Measurements from ENCODE around the gene ACTG1.

Gene ACTG1

DNA sequence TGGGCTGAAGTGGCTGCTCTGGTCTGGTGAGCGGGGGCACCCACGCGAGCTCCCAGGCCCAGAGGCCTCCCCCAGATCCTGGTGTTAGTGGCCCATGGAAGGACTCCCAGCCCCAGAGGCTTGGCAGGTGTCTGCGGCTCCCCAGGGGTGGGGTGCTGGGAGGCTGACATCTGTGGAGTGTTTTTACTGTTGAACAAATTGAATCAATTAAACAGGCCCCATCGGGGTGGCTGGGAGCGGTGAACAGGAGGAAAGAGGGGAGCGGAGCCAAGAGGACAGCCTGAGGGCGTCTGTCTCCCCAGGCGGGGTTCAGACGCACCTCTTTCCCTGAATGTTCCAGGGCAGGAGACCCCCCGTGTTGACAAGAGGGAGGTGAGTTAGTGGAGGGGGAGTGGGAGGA lies 29.9 kb downstream of the ACTG1 start:
- Mint-ChIP-seq H3K27ac (peak overlapping the region; percentile 83), H3K4me3 (peak overlapping the region; percentile 56), H3K9me3 (no peaks in the 10 kb centered on the region), H3K27me3 (peaks cover 22% of the 10 kb centered on the region), H3K4me1 (peaks cover 9% of the 10 kb centered on the region), H3K36me3 (no peaks in the 10 kb centered on the region)
- DNase-seq (ENCODE audit: low spot score in 2 of 2) = no peak
- no peak for ATAC-seq (ENCODE audit: low read depth)

DNA sequence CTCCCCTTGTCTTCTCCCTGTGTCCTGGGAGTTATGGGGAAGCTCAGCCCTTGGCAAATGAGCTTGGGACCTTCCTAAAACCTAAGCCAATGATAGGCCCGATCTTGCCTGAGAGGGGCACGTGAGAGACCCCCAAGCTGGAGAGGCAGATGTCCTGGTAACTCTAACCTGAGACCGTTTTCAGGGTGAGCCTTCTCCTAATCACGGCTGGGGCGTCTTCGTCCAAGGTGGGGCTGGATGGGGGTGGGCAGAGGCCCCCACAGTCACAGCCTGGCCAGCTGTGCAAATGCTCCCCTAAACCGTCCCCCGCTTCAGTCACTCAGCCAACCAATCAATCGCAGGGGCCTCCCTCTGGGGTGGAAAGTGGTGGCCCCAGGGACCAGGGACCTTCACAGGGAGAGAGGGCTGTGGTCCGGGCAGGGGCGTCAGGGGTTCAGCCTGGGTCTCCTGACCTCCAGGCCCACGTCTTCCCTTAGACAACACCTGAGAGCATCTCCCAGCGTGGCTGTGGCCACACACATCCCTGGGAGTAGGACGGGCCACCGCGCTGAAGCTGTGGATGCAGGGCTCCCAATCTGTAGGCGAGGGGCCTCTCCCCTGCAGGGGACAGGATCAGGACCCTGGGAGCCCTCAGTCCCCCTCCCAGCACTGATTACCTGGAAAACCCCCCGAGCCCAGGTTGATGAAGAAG lies 30.6 kb downstream of the ACTG1 start:
- DNase-seq (ENCODE audit: low spot score in 2 of 2) (no peak), ATAC-seq (ENCODE audit: low read depth) (no peak)
- Mint-ChIP-seq H3K36me3 (no peaks in the 10 kb centered on the region), H3K27me3 (peaks cover 23% of the 10 kb centered on the region), H3K27ac (no peak overlapping the region), H3K9me3 (no peaks in the 10 kb centered on the region), H3K4me3 (peak overlapping the region; percentile 63), H3K4me1 (peaks cover 9% of the 10 kb centered on the region)

- Mint-ChIP-seq H3K27me3 (peaks cover 23% of the 10 kb centered on the region), H3K9me3 (no peaks in the 10 kb centered on the region), H3K4me1 (peaks cover 9% of the 10 kb centered on the region), H3K36me3 (no peaks in the 10 kb centered on the region), H3K4me3 (peak overlapping the region; percentile 63), H3K27ac (peak overlapping the region; percentile 35)
- DNase-seq (ENCODE audit: low spot score in 2 of 2) (peak in 1 of 2 donors; percentile 36), ATAC-seq (ENCODE audit: low read depth) (no peak)
These were observed 31.4 kb downstream of the ACTG1 start for GRCh38 chr17:81481073-81481799.

- no peak for DNase-seq (ENCODE audit: low spot score in 2 of 2)
- Mint-ChIP-seq H3K4me3 (no peak overlapping the region), H3K27ac (peak overlapping the region; percentile 35), H3K36me3 (no peaks in the 10 kb centered on the region), H3K4me1 (peaks cover 9% of the 10 kb centered on the region), H3K9me3 (no peaks in the 10 kb centered on the region), H3K27me3 (peaks cover 19% of the 10 kb centered on the region)
- no peak for ATAC-seq (ENCODE audit: low read depth)
These were observed 32.2 kb downstream of the ACTG1 start for GRCh38 chr17:81480140-81481072.

DNA sequence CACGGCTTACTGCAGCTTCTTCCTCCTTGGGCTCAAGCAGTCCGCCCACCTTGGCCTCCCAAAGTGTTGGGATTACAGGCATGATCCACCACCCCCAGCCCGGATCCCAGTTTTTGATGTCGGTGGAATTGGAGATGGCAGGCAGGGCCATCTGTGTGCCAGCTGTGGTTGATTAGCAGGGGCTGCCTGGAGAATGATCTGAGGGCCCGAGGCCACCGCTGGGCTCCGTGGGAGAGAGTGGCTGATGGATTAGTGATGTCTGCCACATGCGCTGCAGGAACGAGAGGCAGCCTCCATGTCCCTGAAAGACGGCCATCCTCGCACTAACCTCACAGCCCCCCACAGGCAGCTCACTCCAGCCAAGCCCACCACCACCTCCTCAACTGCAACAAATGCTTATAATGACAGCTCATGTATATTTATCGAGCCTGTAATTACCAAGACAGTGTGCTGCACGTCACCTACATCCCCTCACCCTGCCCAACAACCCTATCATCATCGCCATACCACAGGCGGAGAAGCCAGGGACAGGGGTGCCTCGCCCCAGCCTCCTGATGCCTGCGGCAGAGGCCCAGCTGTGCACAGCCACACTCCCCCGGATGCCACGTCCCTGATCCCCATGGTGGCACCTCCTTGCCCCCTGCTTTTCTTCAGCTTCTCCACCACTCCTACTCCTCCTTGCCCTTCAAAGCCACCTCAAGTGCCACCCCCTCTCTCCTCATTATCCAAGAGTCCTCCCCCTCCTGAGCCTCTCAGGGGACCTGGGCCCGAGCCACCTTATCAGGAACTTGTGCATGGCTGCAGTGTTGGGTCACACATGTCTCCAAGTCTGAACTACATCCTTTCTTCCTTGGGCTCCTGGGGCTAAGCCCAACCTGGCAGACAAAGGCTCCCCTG lies 33.2 kb downstream of the ACTG1 start:
- no peak for ATAC-seq (ENCODE audit: low read depth)
- Mint-ChIP-seq H3K4me3 (no peak overlapping the region), H3K36me3 (no peaks in the 10 kb centered on the region)

GRCh38 chr17:81478119-81478518 lies 34.5 kb downstream of the ACTG1 start:
- DNase-seq (ENCODE audit: low spot score in 2 of 2) = no peak

More for the DNA sequence above, 33.2 kb downstream of the ACTG1 start:
- no peak for DNase-seq (ENCODE audit: low spot score in 2 of 2)
- Mint-ChIP-seq H3K9me3 (no peaks in the 10 kb centered on the region), H3K27ac (no peak overlapping the region), H3K27me3 (peaks cover 19% of the 10 kb centered on the region), H3K4me1 (peaks cover 9% of the 10 kb centered on the region)

GRCh38 chr17:81477173-81477572 lies 35.4 kb downstream of the ACTG1 start:
- ATAC-seq (ENCODE audit: low read depth) (no peak), DNase-seq (ENCODE audit: low spot score in 2 of 2) (no peak)
- Mint-ChIP-seq H3K4me1 (peaks cover 3% of the 10 kb centered on the region), H3K9me3 (no peaks in the 10 kb centered on the region), H3K4me3 (no peak overlapping the region), H3K36me3 (no peaks in the 10 kb centered on the region), H3K27me3 (peaks cover 22% of the 10 kb centered on the region), H3K27ac (no peak overlapping the region)

More at GRCh38 chr17:81478119-81478518, 34.5 kb downstream of the ACTG1 start:
- Mint-ChIP-seq H3K27me3 (peaks cover 22% of the 10 kb centered on the region), H3K4me1 (peaks cover 9% of the 10 kb centered on the region), H3K27ac (no peak overlapping the region), H3K4me3 (no peak overlapping the region), H3K36me3 (no peaks in the 10 kb centered on the region), H3K9me3 (no peaks in the 10 kb centered on the region)
- no peak for ATAC-seq (ENCODE audit: low read depth)

GRCh38 chr17:81476635-81477034 lies 36.0 kb downstream of the ACTG1 start:
- ATAC-seq (ENCODE audit: low read depth) (no peak), DNase-seq (ENCODE audit: low spot score in 2 of 2) (no peak)
- peaks cover 17% of the 10 kb centered on the region for H3K27me3 Mint-ChIP-seq
- H3K27ac Mint-ChIP-seq = no peak overlapping the region
- H3K4me3 Mint-ChIP-seq = no peak overlapping the region
- no peaks in the 10 kb centered on the region for H3K36me3 Mint-ChIP-seq
- peaks cover under 1% of the 10 kb centered on the region for H3K4me1 Mint-ChIP-seq
- H3K9me3 Mint-ChIP-seq = no peaks in the 10 kb centered on the region

- Mint-ChIP-seq H3K4me3 (no peak overlapping the region), H3K27me3 (peaks cover 17% of the 10 kb centered on the region), H3K9me3 (no peaks in the 10 kb centered on the region), H3K4me1 (no peaks in the 10 kb centered on the region), H3K36me3 (no peaks in the 10 kb centered on the region), H3K27ac (no peak overlapping the region)
- DNase-seq (ENCODE audit: low spot score in 2 of 2) (no peak), ATAC-seq (ENCODE audit: low read depth) (no peak)
These were observed 36.5 kb downstream of the ACTG1 start for GRCh38 chr17:81476097-81476496.

DNA sequence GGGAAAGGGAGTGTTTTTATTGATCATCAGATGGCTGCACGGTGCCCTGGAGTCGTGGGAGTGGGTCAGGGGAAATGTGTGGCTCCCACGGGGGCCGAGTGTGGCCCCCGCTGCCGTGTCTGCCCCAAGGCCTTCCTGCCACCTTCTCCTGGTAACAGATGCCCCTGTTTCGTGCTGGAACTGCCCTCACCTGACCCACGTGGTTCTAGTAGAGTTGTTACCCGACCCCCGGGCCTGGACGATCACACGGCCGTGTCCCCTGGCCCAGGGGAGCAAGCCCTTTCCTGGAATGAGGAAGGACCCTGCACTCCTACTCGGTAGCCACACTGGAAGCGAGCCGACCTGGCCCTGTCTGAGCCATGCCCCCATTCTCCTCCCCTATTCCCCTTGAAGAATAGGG lies 37.6 kb downstream of the ACTG1 start:
- no peak overlapping the region for H3K27ac Mint-ChIP-seq
- no peaks in the 10 kb centered on the region for H3K9me3 Mint-ChIP-seq
- H3K4me3 Mint-ChIP-seq = no peak overlapping the region
- H3K36me3 Mint-ChIP-seq = no peaks in the 10 kb centered on the region
- peaks cover 10% of the 10 kb centered on the region for H3K27me3 Mint-ChIP-seq
- ATAC-seq (ENCODE audit: low read depth) (no peak), DNase-seq (ENCODE audit: low spot score in 2 of 2) (no peak)
- no peaks in the 10 kb centered on the region for H3K4me1 Mint-ChIP-seq

DNA sequence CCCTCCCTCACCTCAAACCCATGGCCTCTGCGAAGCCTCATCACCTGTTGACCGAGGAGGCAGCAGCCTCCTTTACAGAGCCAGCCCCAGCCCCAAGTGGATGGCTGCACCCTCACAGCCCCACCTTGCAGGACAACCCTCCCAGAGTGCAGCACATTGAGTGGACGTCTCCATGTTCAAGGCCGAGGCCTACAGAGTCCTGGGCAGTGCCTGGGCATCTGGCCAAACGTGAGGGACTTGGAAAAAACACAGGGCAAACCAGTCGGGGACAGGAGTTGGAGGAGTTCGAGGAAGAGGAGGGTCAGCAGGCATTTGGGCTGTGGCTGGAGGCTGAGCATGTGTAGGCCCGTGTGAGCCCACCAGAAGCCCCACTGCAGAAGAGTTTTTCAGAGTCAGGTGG lies 39.6 kb downstream of the ACTG1 start:
- H3K4me1 Mint-ChIP-seq = no peaks in the 10 kb centered on the region
- no peak for DNase-seq (ENCODE audit: low spot score in 2 of 2)
- peaks cover 5% of the 10 kb centered on the region for H3K27me3 Mint-ChIP-seq
- no peaks in the 10 kb centered on the region for H3K9me3 Mint-ChIP-seq
- H3K36me3 Mint-ChIP-seq = no peaks in the 10 kb centered on the region
- no peak for ATAC-seq (ENCODE audit: low read depth)
- H3K4me3 Mint-ChIP-seq = no peak overlapping the region
- no peak overlapping the region for H3K27ac Mint-ChIP-seq

DNA sequence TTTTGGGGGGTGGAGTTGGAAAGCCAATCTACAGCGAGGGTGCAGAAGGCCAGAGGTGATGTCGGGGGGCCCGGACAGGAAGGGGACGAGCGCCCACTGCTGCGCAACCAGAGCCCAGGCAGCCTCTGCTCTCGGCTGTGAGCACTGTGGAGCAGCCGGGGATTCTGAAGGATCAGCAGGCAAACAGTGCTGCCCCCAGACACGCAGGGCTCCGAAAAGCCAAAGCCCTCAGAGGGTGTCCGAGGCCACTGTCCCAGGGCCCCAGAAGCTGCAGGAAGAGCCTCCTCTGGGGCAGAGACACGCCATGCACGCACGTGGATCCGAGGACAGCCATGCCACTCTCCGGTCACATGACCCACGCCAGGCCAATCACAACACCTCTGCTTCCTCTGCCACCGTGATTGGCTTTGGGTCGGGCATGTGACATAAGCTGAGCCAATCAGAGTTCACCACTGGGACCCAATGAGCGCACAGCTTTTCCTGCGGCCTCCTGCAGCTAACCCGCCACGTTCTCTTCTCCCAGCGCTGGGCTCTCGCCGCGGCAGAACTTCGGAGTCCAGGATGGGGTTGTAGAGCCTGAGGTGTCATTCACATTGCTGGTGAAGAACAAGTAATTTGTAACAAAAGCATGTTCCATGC lies 40.7 kb downstream of the ACTG1 start:
- DNase-seq (ENCODE audit: low spot score in 2 of 2) (no peak), ATAC-seq (ENCODE audit: low read depth) (no peak)
- Mint-ChIP-seq H3K36me3 (no peaks in the 10 kb centered on the region), H3K27me3 (peaks cover 3% of the 10 kb centered on the region), H3K9me3 (no peaks in the 10 kb centered on the region), H3K27ac (no peak overlapping the region), H3K4me1 (no peaks in the 10 kb centered on the region), H3K4me3 (no peak overlapping the region)
